Caco-2 (cell line): ENCODE measurements around the gene SCUBE3. TPM values are rescaled to one million over a fixed set of nuclear protein-coding genes. Genes with fewer than 3 reads are reported as not detected.

ENCODE experiments used
- BruUV-seq: library from RNA; stranded (reverse); fragments of 400-500 nt; replicated peaks from 2 replicates; lab custom pipeline; 2021; lab: Mats Ljungman, UMichigan
- CTCF ChIA-PET: fragments of 300-600 bp; sonication (Branson Sonifier 250); formaldehyde crosslinking; loops from one replicate; lab custom pipeline; 2022; ENCODE audit warnings: antibody characterized with exemption; lab: Charles Lee
- POLR2A ChIA-PET: fragments of 300-600 bp; sonication (Branson Sonifier 250); formaldehyde crosslinking; loops from one replicate; lab custom pipeline; 2022; ENCODE audit warnings: antibody characterized with exemption; lab: Charles Lee
- DNase-seq, 2 experiments: peaks; one replicate each; pipeline versions ENCODE4 v3.0.0 to v3.0.0-alpha.2; 2020 to 2022
- H3K27me3 ChIP-seq: replicated peaks from 2 replicates; pipeline ENCODE4 v1.6.0; 2011; ENCODE audit warnings: low read length; ENCODE audit not compliant: control insufficient read depth, insufficient read depth
- H3K36me3 ChIP-seq: 2 replicates; pipeline ENCODE4 v1.5.1; 2011; ENCODE audit warnings: low read length; ENCODE audit not compliant: control insufficient read depth, insufficient read depth
- H3K4me1 ChIP-seq: fragments of 250-450 bp; sonication (Bioruptor Pico); 2 replicates; pipeline ENCODE4 v1.5.1; 2020; ENCODE audit warnings: mild to moderate bottlenecking
- H3K4me3 ChIP-seq: 2 replicates; pipeline ENCODE4 v1.5.1; 2011; ENCODE audit warnings: low read depth, mild to moderate bottlenecking, control low read depth, low read length
- H3K9me3 ChIP-seq: fragments of 250-450 bp; sonication (Bioruptor Pico); 2 replicates; pipeline ENCODE4 v1.5.1; 2020; ENCODE audit warnings: mild to moderate bottlenecking, moderate library complexity
- H3K27ac Mint-ChIP-seq: one replicate; pipeline ENCODE4 v1.8.0; 2022; ENCODE audit warnings: mixed read lengths; ENCODE audit not compliant: unreplicated experiment
- H3K27me3 Mint-ChIP-seq: one replicate; pipeline ENCODE4 v1.8.0; 2022; ENCODE audit warnings: mixed read lengths; ENCODE audit not compliant: insufficient read depth, unreplicated experiment
- H3K36me3 Mint-ChIP-seq: one replicate; pipeline ENCODE4 v1.8.0; 2022; ENCODE audit warnings: mild to moderate bottlenecking, mixed read lengths; ENCODE audit not compliant: insufficient read depth, unreplicated experiment
- H3K4me1 Mint-ChIP-seq: one replicate; pipeline ENCODE4 v1.8.0; 2022; ENCODE audit warnings: low read depth, mixed read lengths; ENCODE audit not compliant: unreplicated experiment
- H3K4me3 Mint-ChIP-seq: one replicate; pipeline ENCODE4 v1.8.0; 2022; ENCODE audit warnings: mild to moderate bottlenecking, moderate library complexity, mixed read lengths; ENCODE audit not compliant: unreplicated experiment
- H3K9me3 Mint-ChIP-seq: one replicate; pipeline ENCODE4 v1.8.0; 2022; ENCODE audit warnings: mixed read lengths; ENCODE audit not compliant: unreplicated experiment
- intact Hi-C: fragments of 100-400 bp; cut with micrococcal nuclease; formaldehyde crosslinking; loops from one replicate; pipeline ENCODE4 v1.10.0; 2022; ENCODE audit not compliant: unreplicated experiment
- total RNA-seq: library from RNA; stranded (reverse); gene quantifications from 2 replicates; pipeline ENCODE4 v1.2.3, GENCODE V29; 2022
- TF ChIP-seq, protein P1 (sequence below), 2 experiments: fragments of 200-600 bp in 1 of 2; IDR thresholded peaks; 1 replicate in 1 of 2; 2 replicates in 1 of 2; pipeline versions ENCODE4 v1.5.1 to v1.8.0; 2011 to 2022; ENCODE audit warnings: antibody characterized with exemption in 1 of 2, control low read depth in 1 of 2, inconsistent platforms in 1 of 2, low read depth in 1 of 2, low read length in 1 of 2, mild to moderate bottlenecking in 1 of 2, moderate library complexity in 1 of 2; ENCODE audit not compliant: insufficient read depth in 1 of 2, severe bottlenecking in 1 of 2, unreplicated experiment in 1 of 2

The SCUBE3 gene
- total RNA-seq, 1 experiment from 2014 or later: 1.3 TPM

DNA sequence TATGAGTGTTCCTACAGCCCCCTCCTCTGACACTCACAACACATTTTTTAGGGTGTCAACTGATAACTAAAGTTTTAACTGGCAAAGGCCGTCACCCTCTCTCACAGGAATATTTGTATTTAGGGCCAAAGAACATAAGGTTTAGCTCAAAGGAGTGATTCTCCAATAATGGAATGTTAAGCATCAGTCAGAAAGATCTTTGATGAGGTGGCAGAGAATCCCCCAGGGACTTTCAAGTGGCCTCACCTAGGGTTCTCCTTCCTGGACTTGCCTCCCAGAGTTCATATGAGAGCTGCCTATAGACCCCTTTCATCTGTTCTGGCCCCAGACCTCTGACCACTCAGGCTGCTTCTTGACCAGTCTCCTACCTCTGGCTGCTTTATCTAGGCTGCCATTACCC, 7.4 kb upstream of the SCUBE3 start:
- intact Hi-C loops: loop anchor here (10.0 kb wide), 1 partner anchor 222 kb away; no protein-coding TSS in a partner anchor
- Histone ChIP-seq H3K4me3 (no peak overlapping the region), H3K4me1 (no peaks in the 10 kb centered on the region), H3K9me3 (no peaks in the 10 kb centered on the region), H3K27me3 (no peaks in the 10 kb centered on the region), H3K36me3 (no peaks in the 10 kb centered on the region)
- DNase-seq: no peak
- CTCF ChIA-PET: interaction anchor here (0.6 to 4.2 kb wide), 6 partner anchors 8 to 263 kb away, joined by 3 to 27 read pairs (median 5); no protein-coding TSS in a partner anchor
- Mint-ChIP-seq H3K27ac (no peak overlapping the region), H3K36me3 (no peaks in the 10 kb centered on the region), H3K4me3 (no peak overlapping the region), H3K4me1 (peaks cover 4% of the 10 kb centered on the region), H3K9me3 (no peaks in the 10 kb centered on the region), H3K27me3 (peaks cover 3% of the 10 kb centered on the region)
- POLR2A ChIA-PET: no interaction called here
- TF ChIP-seq, protein P1, sequence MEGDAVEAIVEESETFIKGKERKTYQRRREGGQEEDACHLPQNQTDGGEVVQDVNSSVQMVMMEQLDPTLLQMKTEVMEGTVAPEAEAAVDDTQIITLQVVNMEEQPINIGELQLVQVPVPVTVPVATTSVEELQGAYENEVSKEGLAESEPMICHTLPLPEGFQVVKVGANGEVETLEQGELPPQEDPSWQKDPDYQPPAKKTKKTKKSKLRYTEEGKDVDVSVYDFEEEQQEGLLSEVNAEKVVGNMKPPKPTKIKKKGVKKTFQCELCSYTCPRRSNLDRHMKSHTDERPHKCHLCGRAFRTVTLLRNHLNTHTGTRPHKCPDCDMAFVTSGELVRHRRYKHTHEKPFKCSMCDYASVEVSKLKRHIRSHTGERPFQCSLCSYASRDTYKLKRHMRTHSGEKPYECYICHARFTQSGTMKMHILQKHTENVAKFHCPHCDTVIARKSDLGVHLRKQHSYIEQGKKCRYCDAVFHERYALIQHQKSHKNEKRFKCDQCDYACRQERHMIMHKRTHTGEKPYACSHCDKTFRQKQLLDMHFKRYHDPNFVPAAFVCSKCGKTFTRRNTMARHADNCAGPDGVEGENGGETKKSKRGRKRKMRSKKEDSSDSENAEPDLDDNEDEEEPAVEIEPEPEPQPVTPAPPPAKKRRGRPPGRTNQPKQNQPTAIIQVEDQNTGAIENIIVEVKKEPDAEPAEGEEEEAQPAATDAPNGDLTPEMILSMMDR (IDR thresholded peaks at IDR 0.05; ENCODE audit: insufficient read depth in 1 of 2, low read depth in 1 of 2, low read length in 1 of 2, severe bottlenecking in 1 of 2, unreplicated experiment in 1 of 2): no peak
- BruUV-seq: no TSS peak

DNA sequence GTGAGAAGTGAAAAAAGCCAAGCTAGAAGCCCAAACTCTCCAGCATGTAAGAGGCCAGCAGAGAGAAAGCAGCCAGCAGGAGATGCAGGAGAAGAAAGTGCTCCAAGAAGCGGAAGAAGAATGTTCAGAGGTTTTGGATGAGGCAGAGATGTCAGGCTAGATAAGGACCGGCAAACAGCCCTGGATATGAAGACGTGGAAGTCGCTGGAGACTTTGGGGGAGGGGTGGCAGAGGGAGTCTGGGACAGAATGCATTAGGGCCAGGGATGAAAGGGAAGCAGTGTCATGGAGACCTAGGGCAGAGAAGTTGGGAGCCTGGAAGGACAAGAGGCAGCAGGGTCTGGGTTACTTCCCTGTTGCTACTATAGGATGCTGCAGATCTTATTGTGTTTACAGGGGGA, 5.3 kb upstream of the SCUBE3 start:
- intact Hi-C loops: loop anchor here (10.0 kb wide), 1 partner anchor 224 kb away; no protein-coding TSS in a partner anchor
- H3K27me3 Mint-ChIP-seq: peaks cover 3% of the 10 kb centered on the region
- no peak for DNase-seq
- TF ChIP-seq, protein P1 (IDR thresholded peaks at IDR 0.05; ENCODE audit: insufficient read depth in 1 of 2, low read depth in 1 of 2, low read length in 1 of 2, severe bottlenecking in 1 of 2, unreplicated experiment in 1 of 2): no peak
- Histone ChIP-seq H3K4me1 (0 out of 2 replicates have a peak, but pooled peaks cover 2% of the 10 kb centered on the region), H3K4me3 (no peak overlapping the region), H3K9me3 (no peaks in the 10 kb centered on the region), H3K36me3 (no peaks in the 10 kb centered on the region), H3K27me3 (no peaks in the 10 kb centered on the region)
- H3K4me3 Mint-ChIP-seq: no peak overlapping the region
- no TSS peak for BruUV-seq
- ChIA-PET CTCF (interaction anchor here (0.7 to 4.2 kb wide), 4 partner anchors 26 to 61 kb away, joined by 3 to 27 read pairs (median 6); no protein-coding TSS in a partner anchor), POLR2A (no interaction called here)
- H3K36me3 Mint-ChIP-seq: no peaks in the 10 kb centered on the region
- no peak overlapping the region for H3K27ac Mint-ChIP-seq
- H3K4me1 Mint-ChIP-seq: peaks cover 4% of the 10 kb centered on the region
- no peaks in the 10 kb centered on the region for H3K9me3 Mint-ChIP-seq

DNA sequence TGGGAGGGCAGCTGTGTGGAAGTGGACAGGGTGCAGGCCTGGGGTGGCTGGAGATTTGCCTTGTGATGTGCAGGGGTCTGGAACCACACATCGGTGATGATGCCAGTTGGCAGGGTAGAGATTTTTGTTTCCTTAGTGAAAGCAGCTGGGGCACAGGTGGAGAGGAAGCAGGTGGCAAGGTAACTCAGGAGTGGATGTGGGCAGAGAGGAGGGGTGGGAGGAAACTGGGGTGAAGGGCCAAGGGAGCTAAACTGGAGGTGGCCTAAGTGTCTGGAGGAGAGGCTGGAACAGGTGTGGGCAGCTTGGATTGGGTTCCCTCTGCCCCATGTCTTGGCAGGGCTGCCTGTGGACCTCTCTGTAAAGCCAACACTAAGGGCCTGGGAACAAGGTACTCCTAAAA, 4.7 kb upstream of the SCUBE3 start:
- Histone ChIP-seq H3K36me3 (no peaks in the 10 kb centered on the region), H3K4me3 (no peak overlapping the region), H3K27me3 (no peaks in the 10 kb centered on the region), H3K9me3 (no peaks in the 10 kb centered on the region), H3K4me1 (0 out of 2 replicates have a peak, but pooled peaks cover 4% of the 10 kb centered on the region)
- ChIA-PET POLR2A (interaction anchor here (0.6 kb wide), 2 partner anchors 22 to 712 kb away, joined by 3 read pairs; no protein-coding TSS in a partner anchor), CTCF (interaction anchor here (0.7 to 1.4 kb wide), 3 partner anchors 25 to 62 kb away, joined by 3 to 7 read pairs (median 5); no protein-coding TSS in a partner anchor)
- Mint-ChIP-seq H3K4me3 (no peak overlapping the region), H3K27ac (no peak overlapping the region), H3K27me3 (peaks cover 3% of the 10 kb centered on the region), H3K4me1 (peaks cover 4% of the 10 kb centered on the region), H3K36me3 (no peaks in the 10 kb centered on the region), H3K9me3 (no peaks in the 10 kb centered on the region)
- no TSS peak for BruUV-seq
- no peak for DNase-seq
- intact Hi-C loops: loop anchor here (10.0 kb wide), 1 partner anchor 224 kb away; no protein-coding TSS in a partner anchor
- TF ChIP-seq, protein P1 (IDR thresholded peaks at IDR 0.05; ENCODE audit: insufficient read depth in 1 of 2, low read depth in 1 of 2, low read length in 1 of 2, severe bottlenecking in 1 of 2, unreplicated experiment in 1 of 2): no peak
